Measurements from ENCODE around the gene TMEM163.

TMEM163 gene

DNA sequence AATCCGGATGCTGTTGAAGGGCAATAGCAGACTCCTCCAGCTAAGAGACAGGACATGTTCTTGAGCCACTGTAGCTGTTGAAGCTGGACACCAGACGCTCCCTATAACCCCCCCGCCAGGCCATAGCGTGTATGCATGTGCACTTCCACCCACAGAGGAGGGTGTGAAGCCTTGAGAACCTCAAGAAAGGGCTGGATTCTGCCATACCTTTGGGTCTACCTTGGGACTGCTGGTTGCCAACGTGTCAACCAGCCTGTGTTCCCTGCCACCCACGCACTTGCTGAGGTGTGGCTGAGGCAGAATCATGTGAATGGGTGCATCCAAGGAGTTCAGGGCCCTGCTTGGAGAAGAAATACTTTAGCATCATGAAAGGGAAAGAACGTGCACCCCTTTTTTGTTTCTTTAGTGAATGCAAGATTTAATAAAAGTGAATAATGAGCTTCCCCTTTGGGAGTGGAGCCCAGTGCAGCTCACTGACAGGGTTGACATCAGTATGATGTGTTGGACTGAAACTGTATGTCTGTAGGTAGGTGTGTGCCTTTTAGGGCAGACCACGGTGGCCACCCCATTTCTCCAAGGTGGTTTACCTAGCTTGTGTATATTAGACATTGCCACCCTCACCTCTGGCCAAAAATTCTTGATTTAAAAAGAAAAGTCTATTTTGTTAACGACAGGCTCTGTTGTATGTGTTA is 266.6 kb downstream of the TMEM163 start:
- DNase-seq = no peak

DNA sequence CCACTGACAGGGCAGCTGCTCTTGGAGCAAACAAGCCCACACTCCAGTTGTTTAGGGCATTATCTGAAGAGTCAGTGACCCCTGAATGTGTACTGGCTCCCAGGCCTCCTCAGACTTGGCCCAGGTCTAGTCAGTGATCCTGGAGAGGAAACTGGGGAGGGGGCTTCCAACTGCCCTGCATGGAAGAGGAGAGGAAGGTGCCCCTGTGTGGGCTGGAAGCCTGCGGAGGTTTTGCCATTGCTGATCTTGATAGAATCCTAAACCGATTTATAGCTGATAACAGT is 267.5 kb downstream of the TMEM163 start:
- no peak for DNase-seq

DNA sequence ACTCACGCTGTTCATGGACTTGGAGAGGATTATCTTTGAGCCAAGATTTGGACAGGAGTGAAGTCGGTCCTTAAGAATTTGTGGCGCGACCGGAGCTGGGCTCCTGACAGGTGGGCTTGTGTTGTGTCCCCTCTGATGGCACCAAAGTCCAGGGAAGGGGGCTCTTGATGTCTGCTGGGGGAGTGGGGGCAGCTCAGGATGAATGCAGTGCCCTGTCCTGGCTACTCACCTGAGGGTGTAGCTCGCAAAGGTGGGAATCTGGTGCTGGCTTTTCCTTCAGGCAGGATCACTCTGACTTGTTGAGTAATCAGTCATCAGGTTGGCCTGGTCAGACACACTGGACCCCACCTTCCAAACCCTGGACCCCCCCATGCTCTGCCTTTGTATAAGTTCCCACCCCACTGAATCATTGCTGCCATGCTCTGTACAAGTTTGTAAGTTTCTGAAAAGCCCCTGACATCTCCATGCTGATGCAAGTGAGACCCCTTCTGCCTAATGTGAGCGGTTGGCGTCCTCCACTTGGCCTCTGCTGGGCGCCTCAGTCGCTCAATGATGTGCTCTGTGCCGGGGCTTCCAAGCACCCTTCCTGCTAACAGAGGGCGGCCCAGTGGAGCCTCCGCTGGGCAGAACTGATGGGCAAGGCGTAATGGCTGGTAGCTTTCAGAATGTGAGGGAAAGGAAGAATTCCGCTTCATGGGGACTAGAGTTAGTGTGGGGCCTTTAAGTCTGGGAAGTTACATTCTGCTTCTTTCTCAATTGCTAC is 268.9 kb downstream of the TMEM163 start:
- DNase-seq = no peak

DNA sequence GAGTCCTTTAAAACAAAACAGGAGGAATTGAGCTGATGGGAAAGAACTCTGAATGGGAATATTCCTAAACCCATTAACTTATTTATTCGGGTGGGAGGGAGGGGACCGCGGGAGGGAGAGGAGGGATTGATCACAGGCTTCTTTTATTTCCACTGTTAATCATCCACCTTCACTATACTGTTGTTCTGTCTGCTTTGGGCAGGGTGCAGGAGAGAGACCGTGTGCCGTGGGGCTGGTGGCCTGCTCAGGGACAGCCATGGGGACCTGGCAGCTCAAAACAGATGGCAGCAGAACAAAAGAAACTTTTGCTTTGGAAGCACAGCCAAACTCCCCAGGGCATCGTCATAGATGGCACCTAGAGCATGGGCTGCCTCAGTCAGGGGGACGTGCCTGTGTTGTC is 269.6 kb downstream of the TMEM163 start:
- DNase-seq = no peak

DNA sequence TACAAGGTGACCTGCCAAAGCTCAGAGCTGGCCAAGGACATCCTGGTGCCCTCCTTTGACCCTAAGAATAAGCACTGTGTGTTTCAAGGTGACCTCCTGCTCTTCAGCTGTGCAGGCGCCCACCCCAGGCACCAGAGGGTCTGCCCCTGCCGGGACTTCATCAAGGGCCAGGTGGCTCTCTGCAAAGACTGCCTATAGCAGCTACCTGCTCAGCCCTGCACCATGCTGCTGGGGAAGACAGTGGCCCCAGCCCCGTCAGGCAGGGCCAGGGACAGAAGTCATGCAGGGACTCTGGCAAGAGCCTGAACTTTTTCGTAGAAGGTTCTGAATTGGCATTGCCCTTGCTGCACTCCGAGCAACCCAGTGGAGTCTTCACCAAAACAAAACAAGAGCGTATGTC is 270.1 kb downstream of the TMEM163 start:
- no peak for DNase-seq

DNA sequence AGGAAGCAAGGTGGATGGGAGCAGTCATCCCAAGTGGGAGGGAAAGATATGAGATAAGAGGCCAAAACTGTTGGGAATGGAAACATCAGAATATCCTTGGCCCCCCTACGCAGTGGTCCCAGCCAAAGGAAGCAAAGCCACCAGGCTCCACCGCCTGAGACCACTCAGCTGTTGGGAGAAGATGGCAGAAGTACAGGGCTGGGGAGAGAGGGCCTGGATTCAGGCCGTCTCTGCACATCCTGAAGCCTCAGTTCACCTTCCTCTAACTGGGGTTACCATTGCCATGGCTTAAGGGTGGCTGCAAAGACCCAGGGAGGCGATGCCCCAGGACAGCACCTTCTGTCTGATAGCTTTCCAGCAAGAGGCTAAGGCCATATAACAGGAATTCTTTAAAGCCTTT is 271.1 kb downstream of the TMEM163 start:
- no peak for DNase-seq

DNA sequence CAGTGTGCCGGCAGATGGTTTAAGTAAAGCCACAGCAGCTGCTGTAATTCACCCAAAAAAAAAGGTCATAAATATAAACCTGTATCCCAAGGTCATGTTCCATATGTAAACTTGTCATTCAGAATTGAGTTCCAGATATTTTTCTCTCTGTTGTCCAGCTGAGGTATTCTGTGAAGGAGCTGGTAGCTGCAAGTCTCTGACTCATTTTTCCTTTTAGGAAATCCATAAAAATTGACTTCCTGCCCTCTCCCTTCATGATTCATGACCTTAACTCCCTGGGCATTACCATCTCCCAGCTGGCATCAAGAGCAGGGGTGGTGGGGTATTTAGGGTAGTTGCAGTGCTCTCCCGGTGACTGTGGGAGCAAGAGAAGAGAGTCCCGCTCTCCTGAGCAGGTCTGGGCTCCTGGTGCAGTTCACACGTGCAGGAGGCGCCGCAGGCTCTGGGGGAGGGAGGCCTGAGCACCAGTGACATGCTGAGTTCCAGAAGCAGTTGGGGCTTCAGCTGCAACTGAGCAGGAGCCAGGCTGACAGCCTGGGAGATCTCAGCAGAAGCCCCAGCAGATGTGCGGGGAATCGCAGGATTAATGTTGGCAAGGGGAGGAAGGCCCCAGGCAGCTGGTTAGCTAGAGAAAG is 272.3 kb downstream of the TMEM163 start:
- no peak for DNase-seq

DNA sequence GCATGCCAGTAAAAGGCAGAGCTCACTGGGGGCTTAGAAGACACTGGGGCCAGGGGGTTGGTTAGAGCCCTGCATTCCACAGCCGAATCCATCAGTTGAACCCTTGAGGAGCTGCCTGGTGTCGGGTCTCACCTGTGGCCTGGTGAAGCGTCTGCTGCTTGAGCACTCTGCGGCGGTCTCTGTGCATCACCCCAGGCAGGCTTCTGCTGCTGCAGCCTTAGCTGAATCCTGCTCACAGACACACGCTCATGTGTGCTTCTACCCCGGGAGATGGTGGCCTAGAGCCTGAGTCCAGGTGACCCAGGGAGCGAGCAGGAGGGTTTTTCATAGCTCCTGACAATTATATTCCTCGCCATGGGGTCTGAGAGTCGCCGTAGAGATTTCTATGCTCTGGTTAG is 272.8 kb downstream of the TMEM163 start:
- DNase-seq = no peak

DNA sequence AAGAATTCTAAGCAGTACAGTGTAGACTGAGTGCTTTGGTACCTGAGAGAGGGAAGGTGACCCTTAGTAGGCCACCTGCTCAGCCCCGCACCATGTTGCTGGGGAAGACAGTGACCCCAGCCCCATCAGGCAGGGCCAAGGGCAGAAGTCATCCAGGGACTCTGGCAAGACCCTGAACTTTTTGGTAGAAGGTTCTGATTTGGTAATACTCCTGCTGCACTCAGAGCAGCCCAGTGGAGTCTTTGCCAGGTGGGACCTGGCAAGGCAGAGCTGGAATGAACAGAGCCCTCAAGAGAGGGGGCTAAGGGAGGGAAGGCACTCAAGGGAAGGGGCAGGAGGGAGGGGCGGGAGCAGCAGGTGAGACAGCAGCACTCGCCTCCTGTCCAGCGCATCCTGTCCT is 273.7 kb downstream of the TMEM163 start:
- no peak for DNase-seq

DNA sequence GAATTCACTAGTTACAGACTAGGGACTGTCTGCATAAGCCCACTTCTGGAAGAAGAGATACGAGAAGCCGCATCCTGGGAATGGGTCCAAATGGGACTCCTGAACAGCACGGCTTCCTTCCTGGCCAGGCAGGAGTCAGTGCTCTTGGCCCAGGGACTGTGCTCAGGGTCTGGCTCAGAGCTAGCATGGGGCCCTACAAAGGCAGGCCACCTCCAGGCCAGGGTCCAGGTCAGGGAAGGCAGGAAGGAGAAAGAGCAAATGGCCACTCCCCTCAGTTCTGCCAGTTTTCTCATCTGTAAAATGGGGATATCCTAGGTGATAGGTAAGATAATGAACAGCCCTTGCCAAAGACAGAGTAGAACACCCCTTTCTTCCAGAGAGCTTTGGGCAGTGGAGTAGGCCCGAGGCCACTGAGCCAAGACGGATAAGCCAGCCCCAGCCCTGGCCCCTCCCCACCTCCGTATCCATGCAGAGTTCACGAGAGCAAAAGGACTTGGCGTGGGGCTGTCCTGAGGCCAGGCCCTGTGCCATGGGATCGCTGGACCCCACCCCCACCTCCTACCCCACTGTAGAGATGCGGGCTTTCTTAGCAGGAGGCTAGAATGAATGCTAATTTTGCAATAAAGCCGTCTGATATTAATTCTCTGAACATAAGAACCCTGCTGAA is 274.9 kb downstream of the TMEM163 start:
- no peak for DNase-seq

DNA sequence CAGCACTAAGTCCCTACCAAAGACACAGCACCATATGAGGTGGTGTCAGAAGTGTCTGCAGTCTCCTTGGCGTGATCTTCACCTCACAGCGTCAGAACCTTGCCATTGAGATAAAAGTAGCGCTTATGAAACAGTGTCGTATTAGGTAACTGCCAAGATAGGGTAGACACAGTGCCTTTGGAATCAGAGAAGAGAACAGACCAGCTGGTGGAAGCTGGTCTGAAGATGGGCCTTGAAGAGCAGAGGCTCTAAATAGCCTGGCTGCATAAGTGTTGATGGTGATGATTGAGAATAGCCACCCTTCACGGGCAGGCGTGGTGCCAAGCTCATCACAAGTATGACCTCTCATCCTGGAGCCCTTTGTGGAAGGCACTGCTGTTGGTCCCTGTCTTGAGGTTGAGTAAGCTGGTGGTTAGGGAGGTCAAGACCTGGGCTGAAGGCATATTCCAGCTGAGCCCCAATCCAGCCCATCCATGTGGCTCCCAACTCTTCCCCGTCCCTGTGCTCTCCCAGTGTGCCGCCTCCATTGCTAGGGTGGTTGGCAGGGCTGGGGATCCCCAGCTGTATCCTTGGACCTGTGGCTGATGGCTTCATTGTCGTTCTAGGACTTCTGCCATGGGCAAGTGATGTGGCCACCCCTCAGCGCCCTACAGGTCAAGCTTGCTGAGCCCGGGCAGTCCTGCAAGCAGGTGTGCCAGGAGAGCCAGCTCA is 277.5 kb downstream of the TMEM163 start:
- no peak for DNase-seq

DNA sequence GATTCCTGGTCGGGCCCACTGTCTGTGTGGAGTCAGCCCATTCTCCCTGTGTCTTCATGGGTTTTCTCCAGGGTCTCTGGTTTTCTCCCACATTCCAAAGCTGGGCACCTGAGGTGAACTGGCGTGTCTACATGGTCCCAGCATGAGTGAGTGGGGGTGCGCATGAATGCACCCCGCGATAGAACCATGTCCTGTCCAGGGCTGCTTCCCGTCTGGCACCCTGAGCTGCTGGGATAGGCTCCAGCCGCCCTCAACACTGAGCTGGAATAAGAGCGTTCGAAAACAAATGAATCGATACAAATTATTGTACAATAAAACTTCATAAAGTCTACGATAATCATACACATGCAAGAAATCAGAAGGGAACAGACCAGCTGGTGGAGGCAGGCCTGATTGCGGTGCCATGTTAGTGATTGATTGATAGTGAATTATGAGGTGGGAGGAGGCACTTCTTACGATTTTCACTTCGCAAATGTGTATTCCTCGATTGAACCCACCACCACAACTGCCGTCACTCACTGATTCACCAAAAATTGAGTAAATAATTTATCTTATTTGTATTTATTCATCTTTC is 278.4 kb downstream of the TMEM163 start:
- no peak for DNase-seq

DNA sequence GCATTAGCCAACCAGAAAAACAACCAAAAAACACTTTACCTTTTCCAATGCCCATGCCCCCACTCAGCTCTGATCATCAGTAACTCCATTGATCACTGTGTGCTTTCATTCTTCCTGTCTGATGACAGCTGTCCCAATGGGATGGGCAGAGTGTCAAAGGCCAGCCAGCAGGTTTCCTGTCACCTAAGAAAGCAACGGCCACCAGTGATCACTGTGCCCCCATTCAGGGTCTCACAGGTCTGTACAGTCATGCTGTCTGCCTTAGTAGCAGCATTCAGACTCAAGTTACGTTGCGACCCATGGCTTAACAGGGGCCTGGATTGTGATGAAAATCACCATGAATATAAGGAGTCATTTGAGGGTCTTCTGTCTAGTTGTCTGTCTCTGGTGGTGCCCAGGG is 280.4 kb downstream of the TMEM163 start:
- no peak for DNase-seq

DNA sequence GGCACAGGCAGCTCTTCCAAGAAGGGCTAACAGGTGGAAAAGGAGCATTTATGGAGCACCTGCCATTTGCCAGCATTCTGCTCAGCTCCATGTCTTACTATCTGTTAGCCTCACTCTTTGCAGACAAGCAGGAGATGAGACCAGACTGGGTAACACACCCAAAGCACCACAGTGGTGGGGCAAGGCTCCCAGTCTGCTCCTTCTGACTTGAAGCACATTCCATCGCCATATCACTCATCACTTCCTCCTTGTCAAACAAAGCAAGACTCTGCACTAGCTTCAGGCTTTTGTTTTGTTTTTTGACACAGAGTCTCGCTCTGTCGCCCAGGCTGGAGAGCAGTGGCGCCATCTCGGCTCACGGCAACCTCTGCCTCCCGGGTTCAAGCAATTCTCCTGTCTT is 282.1 kb downstream of the TMEM163 start:
- DNase-seq = no peak

DNA sequence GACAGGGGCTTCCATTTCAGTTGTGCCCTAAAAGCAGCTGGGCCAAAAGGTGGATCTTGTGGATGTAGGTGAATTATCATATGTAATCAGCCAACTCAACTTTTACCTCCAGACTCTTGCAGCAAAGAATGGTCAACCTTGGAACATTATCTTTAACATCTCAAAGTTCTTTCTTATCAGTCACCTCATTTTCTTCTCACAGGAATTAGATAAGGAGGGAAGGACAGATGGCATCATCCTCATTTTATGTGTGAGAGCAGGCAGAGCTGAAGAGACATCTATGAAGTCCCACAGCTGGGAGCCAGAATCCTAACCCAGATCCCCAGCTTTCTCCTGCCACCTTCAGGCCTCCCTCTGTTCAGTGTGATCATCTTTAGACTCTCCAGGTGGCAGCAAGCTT is 282.9 kb downstream of the TMEM163 start:
- DNase-seq = no peak

DNA sequence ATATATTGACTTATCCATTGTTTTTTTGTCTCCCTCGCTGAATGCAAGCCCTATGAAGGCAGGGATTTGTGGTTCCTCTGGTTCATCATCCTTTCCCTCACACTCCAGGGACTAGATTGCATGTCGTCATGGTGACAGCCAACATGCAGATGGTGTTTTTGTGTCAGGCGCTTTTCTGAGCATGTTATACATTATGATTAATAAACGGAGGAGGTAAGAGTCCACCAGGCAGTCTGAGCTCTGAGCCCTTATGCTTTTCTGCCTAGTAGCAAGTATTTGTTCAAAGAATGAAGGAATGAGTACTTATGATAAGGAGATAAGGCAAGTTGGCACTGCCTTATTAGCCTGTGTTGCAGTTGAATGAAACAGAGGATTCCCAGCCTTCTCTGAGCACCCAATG is 283.3 kb downstream of the TMEM163 start:
- no peak for DNase-seq

DNA sequence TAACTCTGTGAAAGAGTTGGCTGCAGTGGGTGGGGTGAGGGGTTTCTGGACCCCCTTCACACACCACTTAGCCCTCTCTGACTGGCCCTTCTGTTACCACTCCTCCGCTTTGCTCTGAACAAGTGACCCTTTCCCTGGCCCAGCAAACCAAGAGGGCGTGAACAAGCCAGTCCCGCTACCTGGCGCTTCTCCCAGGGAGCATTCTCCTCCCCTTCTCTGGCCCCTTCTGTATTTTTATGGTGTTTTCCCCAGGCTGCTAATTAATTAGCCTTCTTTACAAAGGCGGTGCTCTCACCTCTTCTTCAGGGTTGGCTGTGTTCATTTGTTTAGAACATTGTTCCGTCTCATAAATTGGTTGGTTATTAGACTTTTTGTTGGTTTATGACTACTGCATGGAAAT is 284.8 kb downstream of the TMEM163 start:
- DNase-seq = no peak

DNA sequence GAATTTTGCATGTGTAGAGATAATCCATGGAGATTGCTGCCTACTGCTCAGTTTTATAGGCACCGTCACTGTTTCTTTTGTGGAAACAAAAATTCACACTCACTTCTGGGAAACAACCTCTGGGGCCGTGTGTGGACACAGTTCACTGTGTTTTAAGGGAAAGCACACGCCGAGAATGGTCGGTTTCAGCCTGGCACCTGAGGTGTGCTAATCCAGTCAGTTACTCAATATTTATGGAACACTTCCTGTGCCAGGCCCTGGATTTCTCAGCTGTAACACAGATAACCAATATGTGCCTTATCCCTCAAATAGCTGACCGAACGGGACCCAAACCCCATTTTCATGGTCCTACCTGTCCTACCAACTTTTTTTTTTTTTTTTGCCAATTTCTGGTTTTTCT is 285.3 kb downstream of the TMEM163 start:
- DNase-seq = no peak

DNA sequence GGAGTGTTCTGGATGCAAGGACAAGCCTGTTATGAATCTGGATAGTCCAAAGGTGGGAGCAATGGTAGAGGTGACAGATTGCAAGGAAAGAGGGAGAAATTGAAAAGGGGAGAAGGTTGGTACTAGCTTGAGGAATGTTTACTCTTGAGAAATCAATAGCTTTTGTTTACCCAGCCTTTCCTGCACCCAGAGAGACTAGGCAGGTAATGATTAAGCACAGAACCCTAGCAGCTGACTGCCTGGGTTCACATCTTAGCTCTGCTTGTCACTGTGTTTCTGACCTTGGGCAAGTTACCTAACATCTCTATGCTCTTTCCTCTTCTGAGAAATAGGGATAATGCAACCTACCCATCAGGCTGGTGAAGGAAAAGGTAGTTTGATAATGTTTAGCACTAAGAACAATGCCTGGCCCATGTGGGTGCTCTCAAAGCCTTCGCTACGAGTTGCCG is 286.3 kb downstream of the TMEM163 start:
- no peak for DNase-seq

DNA sequence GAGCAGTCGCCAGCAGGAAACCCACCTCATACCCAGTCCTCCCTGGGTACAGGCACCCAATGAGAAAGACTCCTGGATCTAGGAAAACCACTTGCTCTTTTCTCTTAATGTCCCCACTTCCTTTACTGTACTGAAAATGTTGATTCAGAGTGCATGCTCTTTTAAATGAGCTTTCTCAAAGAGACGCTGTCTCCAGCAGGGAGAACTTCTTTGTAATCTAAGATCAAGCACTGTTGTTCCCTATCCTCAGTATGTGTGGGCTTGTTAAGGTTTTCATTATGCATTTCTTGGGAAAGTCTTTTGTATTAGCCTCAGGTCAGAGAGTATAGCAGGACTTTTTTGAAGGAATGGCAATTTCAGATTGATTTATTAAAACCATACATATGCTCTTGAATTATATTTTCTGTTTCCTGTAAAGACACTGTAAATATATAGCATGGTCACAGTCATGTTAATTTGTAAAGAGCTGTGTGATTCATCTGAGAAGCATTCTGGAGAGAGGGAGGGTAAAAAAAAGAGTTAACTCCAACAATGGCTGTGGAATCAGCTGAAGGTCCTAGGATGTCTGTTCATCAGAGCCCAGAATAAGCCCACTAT is 286.9 kb downstream of the TMEM163 start:
- no peak for DNase-seq

DNA sequence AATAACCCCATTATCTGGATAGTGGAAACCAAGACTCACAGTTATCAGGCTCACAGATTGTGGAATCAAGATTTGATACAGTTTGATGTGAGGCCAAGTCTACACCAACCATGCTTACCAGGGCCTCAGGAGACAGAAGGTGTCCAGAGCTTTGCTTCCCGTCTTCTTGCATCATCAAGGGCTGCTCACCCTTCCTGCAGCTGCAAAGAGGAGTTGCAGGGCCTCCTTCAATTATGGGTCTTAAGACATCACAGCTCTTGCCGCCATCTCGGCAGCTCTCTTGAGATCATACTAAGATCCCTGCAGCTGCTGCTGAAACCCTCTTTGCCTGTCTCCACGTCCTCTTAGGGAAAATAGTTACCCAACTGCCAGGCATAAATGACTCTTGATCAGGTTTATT is 288.9 kb downstream of the TMEM163 start:
- no peak for DNase-seq

DNA sequence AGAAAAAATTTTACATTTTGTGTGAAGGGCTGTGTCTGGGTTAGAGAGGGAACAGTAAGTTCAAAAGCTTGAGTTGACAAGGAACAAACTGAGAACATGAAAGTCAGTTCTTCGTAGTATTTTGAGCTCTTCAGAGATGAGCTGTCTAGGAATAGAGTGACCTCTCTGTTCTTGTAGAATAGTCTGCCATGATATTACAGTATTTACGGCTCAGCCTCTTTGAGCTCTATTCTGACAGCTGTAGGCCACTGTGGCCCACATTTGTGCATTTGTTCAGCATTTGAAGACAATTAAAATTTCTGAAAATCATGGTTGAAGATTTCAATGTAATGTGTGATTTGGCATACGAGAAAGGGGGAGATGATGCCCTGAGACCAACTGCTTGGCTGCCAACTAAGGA is 292.1 kb downstream of the TMEM163 start:
- DNase-seq = no peak
